GM15510 (cell line): ENCODE results near the gene UBAP2L.

Source experiments
- POLR2A ChIP-seq: IDR thresholded peaks from 3 replicates; pipeline ENCODE4 v1.6.1; 2011; ENCODE audit warnings: borderline replicate concordance; ENCODE audit not compliant: insufficient read length; ENCODE audit errors: extremely low read depth

UBAP2L gene, protein sequence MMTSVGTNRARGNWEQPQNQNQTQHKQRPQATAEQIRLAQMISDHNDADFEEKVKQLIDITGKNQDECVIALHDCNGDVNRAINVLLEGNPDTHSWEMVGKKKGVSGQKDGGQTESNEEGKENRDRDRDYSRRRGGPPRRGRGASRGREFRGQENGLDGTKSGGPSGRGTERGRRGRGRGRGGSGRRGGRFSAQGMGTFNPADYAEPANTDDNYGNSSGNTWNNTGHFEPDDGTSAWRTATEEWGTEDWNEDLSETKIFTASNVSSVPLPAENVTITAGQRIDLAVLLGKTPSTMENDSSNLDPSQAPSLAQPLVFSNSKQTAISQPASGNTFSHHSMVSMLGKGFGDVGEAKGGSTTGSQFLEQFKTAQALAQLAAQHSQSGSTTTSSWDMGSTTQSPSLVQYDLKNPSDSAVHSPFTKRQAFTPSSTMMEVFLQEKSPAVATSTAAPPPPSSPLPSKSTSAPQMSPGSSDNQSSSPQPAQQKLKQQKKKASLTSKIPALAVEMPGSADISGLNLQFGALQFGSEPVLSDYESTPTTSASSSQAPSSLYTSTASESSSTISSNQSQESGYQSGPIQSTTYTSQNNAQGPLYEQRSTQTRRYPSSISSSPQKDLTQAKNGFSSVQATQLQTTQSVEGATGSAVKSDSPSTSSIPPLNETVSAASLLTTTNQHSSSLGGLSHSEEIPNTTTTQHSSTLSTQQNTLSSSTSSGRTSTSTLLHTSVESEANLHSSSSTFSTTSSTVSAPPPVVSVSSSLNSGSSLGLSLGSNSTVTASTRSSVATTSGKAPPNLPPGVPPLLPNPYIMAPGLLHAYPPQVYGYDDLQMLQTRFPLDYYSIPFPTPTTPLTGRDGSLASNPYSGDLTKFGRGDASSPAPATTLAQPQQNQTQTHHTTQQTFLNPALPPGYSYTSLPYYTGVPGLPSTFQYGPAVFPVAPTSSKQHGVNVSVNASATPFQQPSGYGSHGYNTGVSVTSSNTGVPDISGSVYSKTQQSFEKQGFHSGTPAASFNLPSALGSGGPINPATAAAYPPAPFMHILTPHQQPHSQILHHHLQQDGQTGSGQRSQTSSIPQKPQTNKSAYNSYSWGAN

DNA sequence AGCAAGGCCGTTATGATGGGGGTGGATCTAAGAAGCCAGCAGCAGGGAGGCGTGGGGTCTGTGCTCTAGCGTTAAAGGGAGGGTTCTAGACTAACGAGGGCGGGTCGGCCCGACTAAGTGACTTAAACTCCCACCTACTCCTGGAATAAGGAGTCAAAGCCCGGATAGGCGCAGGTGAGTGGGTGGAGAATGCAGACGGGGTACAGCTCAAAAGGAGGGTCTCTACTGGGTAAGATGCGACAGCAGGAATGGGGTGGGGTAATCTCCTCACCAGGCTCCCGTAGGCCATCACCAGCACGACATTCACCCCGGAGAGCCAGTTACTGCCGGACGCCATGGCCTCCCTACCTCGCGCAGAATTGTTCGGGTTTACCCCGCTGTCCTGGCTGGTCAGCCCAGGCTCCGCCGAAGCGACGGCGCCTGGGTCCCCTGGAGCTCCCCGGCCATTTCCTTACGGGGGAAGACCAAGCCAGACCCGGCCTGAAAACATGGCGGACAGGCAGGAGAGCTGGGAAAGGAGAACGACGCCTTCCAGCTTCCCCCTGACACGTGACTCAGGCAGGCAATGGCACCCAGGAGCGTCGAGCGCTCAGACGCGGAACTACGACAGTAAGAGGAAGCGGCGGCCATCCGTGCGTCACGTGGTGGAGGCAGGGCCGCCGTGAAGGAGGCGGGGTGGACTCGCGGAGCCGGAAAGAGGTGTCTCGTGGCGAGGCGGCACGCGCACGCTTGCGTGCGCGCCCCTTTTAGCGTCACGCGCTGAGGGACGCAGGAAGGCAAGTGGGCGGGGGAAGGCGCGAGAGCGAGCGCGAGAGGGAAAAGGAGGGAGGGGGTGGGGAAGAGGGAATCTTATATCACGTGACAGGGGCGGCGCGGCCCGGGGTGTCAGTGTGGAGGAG, at the start of gene UBAP2L:
TSS of gene UBAP2L (plus strand) at position 885 of the 899 bp plus-strand sequence. CDS start 4,169 bp downstream, outside the sequence.
- peak; percentile 51 for TF ChIP-seq POLR2A

DNA sequence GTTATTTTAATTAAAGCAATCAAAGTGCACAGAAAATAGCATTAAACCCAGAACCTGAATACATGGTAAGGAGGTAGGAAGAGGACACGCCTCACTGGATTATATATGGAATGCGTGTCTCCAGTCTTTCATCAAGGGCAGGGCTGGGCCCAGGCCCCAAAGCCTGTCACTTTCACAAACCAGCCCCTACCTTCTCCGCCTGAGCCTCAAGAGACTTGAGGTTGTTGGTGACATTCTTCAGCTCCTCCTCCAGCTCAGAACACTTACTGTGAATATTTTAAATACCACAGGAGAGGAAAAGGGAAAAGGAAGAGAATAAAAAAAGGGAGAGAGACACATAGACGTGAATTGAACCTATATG, 49.6 kb upstream of the UBAP2L start:
- no peak for TF ChIP-seq POLR2A

DNA sequence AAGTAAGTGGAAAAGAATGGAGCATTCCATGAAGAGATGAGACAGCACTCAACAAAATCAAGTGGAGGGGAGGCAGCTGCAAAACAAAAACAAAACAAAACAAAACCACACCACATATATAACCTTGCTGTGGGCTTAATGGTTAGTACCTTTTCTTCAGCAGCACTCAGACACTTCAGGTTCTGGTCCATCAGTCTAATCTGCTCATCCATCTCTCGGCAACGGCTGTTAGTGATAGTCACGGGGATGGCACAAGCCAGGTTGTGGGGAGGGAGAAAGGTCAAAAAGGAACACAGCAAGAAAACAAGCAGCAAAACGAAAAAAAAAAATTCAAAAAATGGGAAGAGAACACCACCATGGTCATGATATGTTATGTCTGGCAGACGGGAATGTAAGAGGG, 48.9 kb upstream of the UBAP2L start:
- TF ChIP-seq POLR2A, result no peak

DNA sequence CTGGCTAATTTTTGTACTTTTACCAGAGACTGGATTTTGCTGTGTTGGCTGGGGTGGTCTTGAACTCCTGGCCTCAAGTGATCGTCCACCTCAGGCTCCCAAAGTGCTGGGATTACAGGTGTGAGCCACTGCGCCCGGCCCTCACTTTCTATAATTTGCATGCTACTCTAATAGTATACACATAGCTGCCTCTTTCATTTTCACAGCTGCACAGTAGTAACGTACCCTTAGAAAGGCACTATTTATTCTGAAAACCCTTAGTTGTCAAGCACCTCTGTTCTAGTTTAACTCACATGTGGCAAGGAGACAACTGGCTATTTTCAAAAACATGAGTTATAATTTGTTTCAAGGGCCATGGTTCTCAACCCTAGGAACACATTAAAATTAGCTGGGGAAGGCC, 46.1 kb upstream of the UBAP2L start:
- TF ChIP-seq POLR2A, result no peak

DNA sequence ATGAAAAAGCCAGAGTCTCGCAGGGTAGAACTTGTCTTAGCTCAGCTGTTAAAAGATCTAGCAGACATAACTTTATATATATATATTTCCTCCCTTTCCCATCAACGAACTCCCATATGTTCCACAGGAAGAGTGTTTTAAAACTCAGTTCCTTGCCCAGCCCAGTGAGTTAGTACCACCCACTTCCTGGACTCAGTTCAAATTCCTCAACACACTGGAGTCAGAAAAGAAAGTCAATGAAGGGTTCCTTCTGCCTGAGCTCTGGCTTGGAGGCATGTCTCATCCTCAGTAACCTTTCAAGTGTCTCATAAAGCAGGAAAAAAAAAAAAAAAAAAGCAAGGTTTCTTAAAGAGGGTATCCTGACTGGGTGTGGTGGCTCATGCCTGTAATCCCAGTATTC, 44.4 kb upstream of the UBAP2L start:
- no peak for TF ChIP-seq POLR2A

DNA sequence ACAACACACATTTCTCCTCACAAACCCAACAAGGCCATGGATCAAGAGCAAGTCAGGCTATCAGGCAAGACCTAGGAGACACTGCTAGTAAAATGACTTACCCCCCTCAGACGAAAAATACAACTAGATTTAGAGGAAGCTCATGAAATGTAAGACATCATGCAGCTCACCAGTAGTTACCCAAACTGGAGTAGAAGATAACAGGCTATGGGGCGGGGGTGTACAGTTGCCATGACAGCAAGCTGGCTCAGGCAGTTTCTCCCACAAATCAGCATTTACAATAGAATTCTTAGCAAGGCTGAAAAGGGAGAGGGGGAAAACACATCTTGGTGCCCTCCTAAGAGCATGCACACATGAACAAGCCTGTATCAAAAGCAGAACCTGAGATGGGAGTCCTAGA, 42.7 kb upstream of the UBAP2L start:
- TF ChIP-seq POLR2A, result no peak

DNA sequence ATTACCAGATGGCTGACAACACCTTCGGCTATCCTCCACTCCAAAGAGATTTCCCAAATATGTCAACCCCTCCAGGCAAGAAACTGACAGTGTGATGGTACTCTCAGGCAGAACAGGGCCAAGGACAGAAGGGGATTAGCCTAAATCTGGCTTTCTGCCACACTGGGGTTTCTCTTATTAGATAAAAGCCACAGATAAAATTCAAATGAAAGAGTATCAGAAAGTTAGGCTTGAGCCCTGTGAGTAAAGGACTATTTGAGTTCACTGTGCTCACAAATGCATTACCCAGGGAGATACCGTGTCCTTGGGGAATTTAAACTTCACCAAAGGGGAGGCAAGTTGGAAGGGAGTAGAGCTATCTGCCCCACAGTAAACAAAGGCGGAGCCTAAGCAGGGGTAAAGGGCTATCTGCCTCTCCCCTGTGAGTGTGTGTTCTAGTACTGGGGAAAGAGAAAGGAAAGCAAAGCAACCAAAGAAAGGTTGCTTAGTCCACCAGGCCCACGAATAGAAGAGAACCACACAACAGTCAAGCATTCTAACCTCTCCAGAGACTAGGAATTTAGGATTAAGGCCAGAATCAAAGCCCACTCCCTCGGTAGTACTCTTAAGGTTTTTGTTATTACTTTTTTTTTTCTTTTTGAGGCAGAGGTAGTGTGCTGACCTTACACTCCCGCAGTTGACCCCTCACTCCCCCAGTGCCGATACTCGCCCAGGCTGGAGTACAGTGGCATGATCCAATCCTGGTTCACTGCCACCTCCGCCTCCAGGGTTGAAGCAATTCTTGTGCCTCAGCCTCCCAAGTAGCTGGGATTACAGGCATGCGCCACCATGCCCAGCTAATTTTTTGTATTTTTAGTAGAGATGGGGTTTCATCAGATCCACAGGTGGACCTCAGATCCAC, 41.6 kb upstream of the UBAP2L start:
- no peak for TF ChIP-seq POLR2A

DNA sequence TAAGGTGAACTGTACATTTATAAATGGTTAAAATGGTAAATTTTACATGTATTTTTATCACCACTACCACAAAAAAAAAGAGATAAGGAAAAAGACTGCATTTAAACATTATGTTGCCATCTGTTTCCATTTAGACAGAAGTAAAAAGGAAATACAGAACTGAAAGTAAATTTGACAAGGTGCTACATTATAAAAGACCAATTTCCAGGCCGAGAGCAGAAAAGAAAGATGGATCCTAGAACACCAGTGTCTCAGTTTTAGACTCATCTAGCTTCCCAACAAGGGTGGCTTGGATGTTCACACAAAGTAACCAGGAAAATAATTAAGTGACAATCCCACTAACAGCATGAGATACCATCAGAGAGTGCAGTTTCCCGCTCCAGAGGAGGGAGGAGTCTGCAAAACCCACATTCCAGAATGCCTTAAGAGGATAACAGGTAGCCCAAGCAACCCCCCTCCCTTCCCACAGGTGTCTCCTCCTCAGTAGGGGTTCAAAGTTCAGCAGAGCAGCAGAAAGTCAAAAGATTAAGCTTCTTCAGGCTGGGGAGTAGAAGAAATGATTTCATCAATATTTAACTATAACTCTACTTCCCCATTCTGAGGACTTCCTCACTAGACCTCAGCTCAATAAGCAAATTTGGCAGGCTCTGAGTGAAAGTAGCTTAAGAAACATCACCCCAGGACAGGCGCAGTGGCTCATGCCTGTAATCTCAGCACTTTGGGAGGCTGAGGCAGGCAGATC, 40.6 kb upstream of the UBAP2L start:
- no peak for TF ChIP-seq POLR2A

DNA sequence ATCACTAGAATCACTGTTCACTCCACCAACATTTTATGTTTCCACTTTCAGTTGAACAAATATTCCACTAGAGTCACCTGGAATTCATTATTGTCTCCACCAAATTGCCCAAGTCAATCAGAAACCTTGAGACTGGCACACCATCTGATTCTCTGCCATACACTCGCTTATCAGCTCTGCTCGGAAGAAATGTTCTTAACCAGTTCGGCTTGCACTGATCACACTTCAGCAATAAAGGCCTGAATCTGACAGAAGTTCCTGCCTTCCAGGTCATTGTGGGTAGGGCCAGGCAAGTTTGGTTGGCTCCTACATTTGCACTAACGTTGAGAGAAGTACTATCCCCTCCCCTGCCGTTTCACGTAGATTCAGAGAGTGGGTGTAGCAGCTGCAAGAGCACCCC, 38.8 kb upstream of the UBAP2L start:
- no peak for TF ChIP-seq POLR2A

DNA sequence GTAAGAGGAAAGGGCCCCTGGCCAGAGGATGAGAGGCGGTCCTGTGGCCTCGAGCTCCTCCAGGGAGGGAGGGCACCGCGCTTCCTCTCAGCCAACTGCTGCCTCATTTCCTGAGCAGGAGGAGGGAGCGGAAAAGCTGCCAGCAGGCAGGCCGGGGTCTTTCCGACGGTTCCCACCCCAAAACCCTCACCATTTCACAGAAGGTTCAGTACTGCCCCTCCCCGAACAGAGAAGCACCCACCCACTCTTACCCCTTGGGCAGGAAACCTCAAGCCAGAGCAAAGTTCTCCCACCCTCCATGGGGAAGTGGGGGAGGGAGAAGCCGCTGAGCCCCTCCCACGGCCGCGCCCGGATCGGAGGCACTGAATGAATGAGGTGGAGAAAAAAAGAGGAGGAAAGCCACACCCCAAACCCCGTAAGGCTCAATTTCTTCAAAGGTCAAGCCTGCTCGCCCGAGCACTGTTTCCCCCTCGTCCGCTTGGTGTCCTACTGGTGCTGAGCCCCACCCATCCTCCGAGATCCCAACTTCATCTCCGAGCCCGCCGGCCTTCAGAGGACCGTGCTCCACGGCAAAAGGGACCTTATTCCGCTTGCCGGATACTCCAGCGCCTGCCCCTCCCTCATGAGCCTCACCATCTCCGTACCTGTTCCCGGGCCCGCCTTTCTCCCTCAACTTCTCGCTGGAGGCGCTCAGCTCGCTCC, 38.3 kb upstream of the UBAP2L start:
- peak; percentile 50 for TF ChIP-seq POLR2A

DNA sequence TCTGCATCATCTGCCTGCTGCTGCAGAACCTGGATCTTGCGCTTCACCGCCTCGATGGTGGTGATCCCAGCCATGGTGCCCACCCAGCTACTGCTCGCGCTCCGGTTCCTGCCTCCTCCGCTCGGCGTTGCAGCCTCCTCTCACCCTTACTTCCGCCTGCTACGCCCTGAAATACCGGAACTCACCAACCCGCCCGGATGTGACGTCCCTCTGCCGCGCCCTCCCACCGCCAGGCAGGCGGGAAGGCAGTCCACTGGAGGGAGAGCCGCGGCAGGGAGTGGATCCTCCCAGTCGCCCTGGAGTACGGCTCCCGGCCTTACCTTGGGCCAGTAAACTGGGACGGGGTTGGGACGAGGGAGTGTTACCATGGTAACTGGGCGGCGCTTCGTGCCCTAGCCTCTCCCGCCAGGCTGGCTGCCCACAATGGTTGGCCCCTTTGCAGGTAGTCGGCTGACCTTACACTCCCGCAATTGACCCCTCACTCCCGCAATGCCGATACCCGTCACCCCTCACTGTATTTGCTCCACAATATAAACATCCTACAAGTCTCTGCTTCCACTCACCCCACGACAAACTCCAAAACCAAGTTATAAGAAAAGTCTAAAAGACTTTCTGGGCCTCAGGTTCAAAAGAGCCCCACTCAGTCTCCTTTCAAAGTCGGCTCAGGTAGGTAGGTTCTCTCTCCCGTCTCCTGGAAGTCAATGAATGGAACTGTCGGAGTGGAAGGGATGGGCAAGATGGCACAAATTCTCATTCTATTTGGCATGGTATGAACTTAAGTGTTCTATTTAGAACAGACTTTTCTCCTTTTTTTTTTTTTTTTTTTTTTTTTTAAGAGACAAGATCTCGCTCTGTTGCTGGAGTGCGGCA, 37.5 kb upstream of the UBAP2L start:
- TF ChIP-seq POLR2A, result peak; percentile 97
